ENCODE measurements around the gene TACC2. TPM values are rescaled to one million over a fixed set of nuclear protein-coding genes. Genes with fewer than 3 reads are reported as not detected.
A peak's percentile ranks its signal among the peaks of the same experiment; 100 is the strongest.

Gene TACC2
- total RNA-seq, 4 donors from 2014 or later, result 206 to 606 (median 261) TPM

DNA sequence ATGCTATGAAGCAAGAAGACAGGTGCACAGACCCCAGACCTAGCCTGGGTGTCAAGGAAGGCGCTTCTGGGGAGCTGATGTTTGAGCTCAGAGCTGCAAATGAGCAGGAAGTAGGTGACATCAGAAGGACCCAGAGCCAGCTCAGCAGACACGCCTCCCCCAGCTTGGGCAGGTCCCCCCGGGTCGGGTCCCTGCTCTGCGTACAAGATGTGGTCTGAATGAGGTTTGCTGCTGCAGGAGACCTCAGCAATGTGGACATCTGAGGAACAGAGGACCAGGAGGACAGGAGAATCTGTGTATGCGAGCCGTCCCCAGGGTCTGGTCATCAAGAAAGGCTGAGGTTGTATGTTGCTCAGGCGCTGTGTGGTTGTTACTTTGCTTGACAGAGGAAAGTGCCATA lies 51.8 kb downstream of the TACC2 start:
- H3K9me3 ChIP-seq, result no peaks in the 10 kb centered on the region
- H3K27ac ChIP-seq, result no peak overlapping the region
- peaks cover 14% of the 10 kb centered on the region for H3K4me1 ChIP-seq
- no peak for DNase-seq (ENCODE audit: low spot score in 2 of 2)
- no peak for TF ChIP-seq POLR2A (IDR thresholded peaks at IDR 0.05)
- no peak for TF ChIP-seq CTCF (IDR thresholded peaks at IDR 0.05)
- no peak for TF ChIP-seq POLR2AphosphoS5 (IDR thresholded peaks at IDR 0.05)
- no peak for TF ChIP-seq EP300 (IDR thresholded peaks at IDR 0.05)
- H3K27me3 ChIP-seq, result no peaks in the 10 kb centered on the region
- 64% methylated on average over 8 of the region's 8 CpGs for WGBS
- no peak overlapping the region for H3K4me3 ChIP-seq
- no peaks in the 10 kb centered on the region for H3K36me3 ChIP-seq

DNA sequence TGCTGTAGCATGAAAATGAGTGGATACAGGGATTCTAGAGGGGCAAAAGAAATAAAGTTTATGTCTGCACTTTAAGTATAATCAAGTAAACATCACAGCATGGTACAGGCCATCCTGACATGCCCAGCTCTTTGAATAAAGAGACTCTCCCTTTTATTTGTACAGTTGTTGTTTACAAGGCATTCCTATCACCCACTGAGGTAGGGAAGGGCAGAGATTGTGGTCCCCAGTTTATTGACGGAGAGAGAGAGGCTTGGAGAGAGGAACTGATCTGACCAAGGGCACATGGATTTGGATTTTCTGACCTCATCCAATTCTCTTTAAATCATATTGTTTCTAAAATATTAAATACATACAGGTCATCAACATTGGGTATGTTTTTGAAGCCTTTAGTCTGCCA lies 53.9 kb downstream of the TACC2 start:
- 85% methylated on average over 1 of the region's 1 CpG for WGBS
- no peak for DNase-seq (ENCODE audit: low spot score in 2 of 2)
- H3K9me3 ChIP-seq, result no peaks in the 10 kb centered on the region
- peaks cover 14% of the 10 kb centered on the region for H3K4me1 ChIP-seq
- H3K27ac ChIP-seq, result no peak overlapping the region
- H3K27me3 ChIP-seq, result no peaks in the 10 kb centered on the region
- TF ChIP-seq EP300 (IDR thresholded peaks at IDR 0.05), result no peak
- TF ChIP-seq POLR2A (IDR thresholded peaks at IDR 0.05), result no peak
- TF ChIP-seq CTCF (IDR thresholded peaks at IDR 0.05), result no peak
- no peak for TF ChIP-seq POLR2AphosphoS5 (IDR thresholded peaks at IDR 0.05)
- no peaks in the 10 kb centered on the region for H3K36me3 ChIP-seq
- no peak overlapping the region for H3K4me3 ChIP-seq

- 75% methylated on average over 13 of the region's 13 CpGs for WGBS
- no peak for DNase-seq (ENCODE audit: low spot score in 2 of 2)
- peak overlapping the region; percentile 17 for H3K27ac ChIP-seq
- H3K36me3 ChIP-seq, result no peaks in the 10 kb centered on the region
- no peak overlapping the region for H3K4me3 ChIP-seq
- no peak for TF ChIP-seq POLR2AphosphoS5 (IDR thresholded peaks at IDR 0.05)
- TF ChIP-seq POLR2A (IDR thresholded peaks at IDR 0.05), result no peak
- no peak for TF ChIP-seq CTCF (IDR thresholded peaks at IDR 0.05)
- no peak for TF ChIP-seq EP300 (IDR thresholded peaks at IDR 0.05)
- H3K4me1 ChIP-seq, result peaks cover 14% of the 10 kb centered on the region
- H3K9me3 ChIP-seq, result no peaks in the 10 kb centered on the region
- H3K27me3 ChIP-seq, result no peaks in the 10 kb centered on the region
Measured at GRCh38 chr10:122044045-122044661, 55.2 kb downstream of the TACC2 start.

GRCh38 chr10:122044713-122045112 lies 55.8 kb downstream of the TACC2 start:
- Histone ChIP-seq H3K4me1 (peaks cover 14% of the 10 kb centered on the region), H3K4me3 (no peak overlapping the region), H3K9me3 (no peaks in the 10 kb centered on the region), H3K27me3 (no peaks in the 10 kb centered on the region), H3K27ac (peak overlapping the region; percentile 17), H3K36me3 (no peaks in the 10 kb centered on the region)
- DNase-seq (ENCODE audit: low spot score in 2 of 2), result no peak
- TF ChIP-seq CTCF (IDR thresholded peaks at IDR 0.05), result no peak
- TF ChIP-seq POLR2AphosphoS5 (IDR thresholded peaks at IDR 0.05), result no peak
- TF ChIP-seq EP300 (IDR thresholded peaks at IDR 0.05), result no peak
- no peak for TF ChIP-seq POLR2A (IDR thresholded peaks at IDR 0.05)
- 42% methylated on average over 9 of the region's 9 CpGs for WGBS

DNA sequence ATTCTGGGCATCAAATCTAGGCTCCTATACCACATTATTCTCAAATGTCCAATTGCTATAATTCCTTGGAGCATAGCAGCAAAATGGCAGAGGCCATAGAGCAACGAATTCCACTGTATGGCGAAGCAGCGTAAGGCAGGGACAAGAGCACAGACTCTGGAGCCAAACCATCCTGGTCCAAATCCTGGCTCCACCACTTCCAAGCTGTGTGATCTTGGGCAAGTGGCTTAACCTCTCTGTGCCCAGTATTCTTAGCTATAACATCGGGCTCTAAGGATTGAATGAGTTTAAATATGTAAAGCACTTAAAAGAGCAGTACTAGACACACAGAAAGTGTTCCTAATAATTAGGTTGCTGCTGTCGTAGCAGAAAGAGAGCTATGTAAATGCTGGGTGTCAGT lies 56.2 kb downstream of the TACC2 start:
- H3K27ac ChIP-seq, result peak overlapping the region; percentile 4
- H3K9me3 ChIP-seq, result no peaks in the 10 kb centered on the region
- WGBS, result 85% methylated on average over 5 of the region's 5 CpGs
- no peak for TF ChIP-seq CTCF (IDR thresholded peaks at IDR 0.05)
- no peak for TF ChIP-seq POLR2A (IDR thresholded peaks at IDR 0.05)
- TF ChIP-seq EP300 (IDR thresholded peaks at IDR 0.05), result no peak
- TF ChIP-seq POLR2AphosphoS5 (IDR thresholded peaks at IDR 0.05), result no peak
- no peaks in the 10 kb centered on the region for H3K36me3 ChIP-seq
- H3K27me3 ChIP-seq, result no peaks in the 10 kb centered on the region
- H3K4me3 ChIP-seq, result no peak overlapping the region
- no peak for DNase-seq (ENCODE audit: low spot score in 2 of 2)
- peaks cover 14% of the 10 kb centered on the region for H3K4me1 ChIP-seq

Measured in suprapubic skin (tissue), 4 donors.